Measurements from ENCODE around the gene KAZN. TPM values are rescaled to one million over a fixed set of nuclear protein-coding genes. Genes with fewer than 3 reads are reported as not detected.

Gene KAZN
- total RNA-seq, 2 experiments from 2014 or later = 0.22 to 0.55 TPM

GRCh38 chr1:14617791-14618190, 19.3 kb downstream of the KAZN start:
- DNase-seq (no peak), ATAC-seq (ENCODE audit: poor library complexity) (no peak)
- H3K27ac Mint-ChIP-seq = no peak overlapping the region
- no peak overlapping the region for H3K4me3 Mint-ChIP-seq
- no peaks in the 10 kb centered on the region for H3K27me3 Mint-ChIP-seq
- ChIA-PET POLR2A (no interaction called here), CTCF (no interaction called here)
- H3K9me3 ChIP-seq (ENCODE audit: control insufficient read depth in 1 of 2, insufficient read depth in 1 of 2, low read length in 2 of 2) = peaks cover 0 to 4% of the 10 kb centered on the region in 2 experiments
- H3K4me3 ChIP-seq (ENCODE audit: low read length) = no peak overlapping the region
- H3K9me3 Mint-ChIP-seq = peaks cover 7% of the 10 kb centered on the region
- no peak overlapping the region for H3K27ac ChIP-seq (ENCODE audit: low read depth in 1 of 2, low read length in 2 of 2)
- intact Hi-C loops (cut with DNase I, micrococcal nuclease) = no loop called here
- H3K36me3 Mint-ChIP-seq (ENCODE audit: low read depth) = no peaks in the 10 kb centered on the region
- H3K36me3 ChIP-seq (ENCODE audit: insufficient read depth, low read length) = no peaks in the 10 kb centered on the region
- TF ChIP-seq CTCF (IDR thresholded peaks at IDR 0.05) = no peak
- H3K4me1 Mint-ChIP-seq (ENCODE audit: low read depth) = no peaks in the 10 kb centered on the region
- no peaks in the 10 kb centered on the region for H3K4me1 ChIP-seq (ENCODE audit: insufficient read depth, low read length)
- no peaks in the 10 kb centered on the region for H3K27me3 ChIP-seq (ENCODE audit: control insufficient read depth in 1 of 2, insufficient read depth in 2 of 2, low read length in 2 of 2)

- no peaks in the 10 kb centered on the region for H3K36me3 Mint-ChIP-seq (ENCODE audit: low read depth)
- Histone ChIP-seq H3K27ac (ENCODE audit: low read depth in 1 of 2, low read length in 2 of 2) (no peak overlapping the region), H3K36me3 (ENCODE audit: insufficient read depth, low read length) (no peaks in the 10 kb centered on the region), H3K4me1 (ENCODE audit: insufficient read depth, low read length) (no peaks in the 10 kb centered on the region), H3K4me3 (ENCODE audit: low read length) (no peak overlapping the region), H3K9me3 (ENCODE audit: control insufficient read depth in 1 of 2, insufficient read depth in 1 of 2, low read length in 2 of 2) (peaks cover 0 to 4% of the 10 kb centered on the region in 2 experiments), H3K27me3 (ENCODE audit: control insufficient read depth in 1 of 2, insufficient read depth in 2 of 2, low read length in 2 of 2) (no peaks in the 10 kb centered on the region)
- no peaks in the 10 kb centered on the region for H3K27me3 Mint-ChIP-seq
- no peaks in the 10 kb centered on the region for H3K4me1 Mint-ChIP-seq (ENCODE audit: low read depth)
- DNase-seq (no peak), ATAC-seq (ENCODE audit: poor library complexity) (no peak)
- H3K9me3 Mint-ChIP-seq = peaks cover 7% of the 10 kb centered on the region
- CTCF ChIA-PET = no interaction called here
- POLR2A ChIA-PET = no interaction called here
- no peak overlapping the region for H3K4me3 Mint-ChIP-seq
- intact Hi-C loops (cut with DNase I, micrococcal nuclease) = no loop called here
- TF ChIP-seq CTCF (IDR thresholded peaks at IDR 0.05) = no peak
- no peak overlapping the region for H3K27ac Mint-ChIP-seq
These were observed 22.5 kb downstream of the KAZN start for GRCh38 chr1:14620941-14621340.

- Mint-ChIP-seq H3K4me3 (no peak overlapping the region), H3K36me3 (ENCODE audit: low read depth) (no peaks in the 10 kb centered on the region), H3K27ac (no peak overlapping the region), H3K9me3 (peaks cover 7% of the 10 kb centered on the region), H3K27me3 (no peaks in the 10 kb centered on the region), H3K4me1 (ENCODE audit: low read depth) (no peaks in the 10 kb centered on the region)
- Histone ChIP-seq H3K4me1 (ENCODE audit: insufficient read depth, low read length) (no peaks in the 10 kb centered on the region), H3K27ac (ENCODE audit: low read depth in 1 of 2, low read length in 2 of 2) (no peak overlapping the region), H3K27me3 (ENCODE audit: control insufficient read depth in 1 of 2, insufficient read depth in 2 of 2, low read length in 2 of 2) (no peaks in the 10 kb centered on the region), H3K4me3 (ENCODE audit: low read length) (no peak overlapping the region), H3K9me3 (ENCODE audit: control insufficient read depth in 1 of 2, insufficient read depth in 1 of 2, low read length in 2 of 2) (peaks cover 0 to under 1% of the 10 kb centered on the region in 2 experiments), H3K36me3 (ENCODE audit: insufficient read depth, low read length) (no peaks in the 10 kb centered on the region)
- DNase-seq (no peak), ATAC-seq (ENCODE audit: poor library complexity) (no peak)
- no peak for TF ChIP-seq CTCF (IDR thresholded peaks at IDR 0.05)
- ChIA-PET CTCF (no interaction called here), POLR2A (no interaction called here)
- intact Hi-C loops (cut with DNase I, micrococcal nuclease) = no loop called here
These were observed 24.6 kb downstream of the KAZN start for GRCh38 chr1:14623090-14623489.

Measured in CD4-positive, alpha-beta T cell (primary cell).